AG08395 (cell line): ENCODE data around the gene SLC2A5.
"Not testable (repeated sequence)": the region's sequence is repeated elsewhere in the genome, so short reads cannot be mapped to it uniquely, and the experiment has no call there.

ENCODE experiments used
- DNase-seq: peaks from one replicate; pipeline ENCODE4 v3.0.0; 2012; ENCODE audit warnings: mixed read lengths, low spot score

Gene SLC2A5, protein sequence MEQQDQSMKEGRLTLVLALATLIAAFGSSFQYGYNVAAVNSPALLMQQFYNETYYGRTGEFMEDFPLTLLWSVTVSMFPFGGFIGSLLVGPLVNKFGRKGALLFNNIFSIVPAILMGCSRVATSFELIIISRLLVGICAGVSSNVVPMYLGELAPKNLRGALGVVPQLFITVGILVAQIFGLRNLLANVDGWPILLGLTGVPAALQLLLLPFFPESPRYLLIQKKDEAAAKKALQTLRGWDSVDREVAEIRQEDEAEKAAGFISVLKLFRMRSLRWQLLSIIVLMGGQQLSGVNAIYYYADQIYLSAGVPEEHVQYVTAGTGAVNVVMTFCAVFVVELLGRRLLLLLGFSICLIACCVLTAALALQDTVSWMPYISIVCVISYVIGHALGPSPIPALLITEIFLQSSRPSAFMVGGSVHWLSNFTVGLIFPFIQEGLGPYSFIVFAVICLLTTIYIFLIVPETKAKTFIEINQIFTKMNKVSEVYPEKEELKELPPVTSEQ

DNA sequence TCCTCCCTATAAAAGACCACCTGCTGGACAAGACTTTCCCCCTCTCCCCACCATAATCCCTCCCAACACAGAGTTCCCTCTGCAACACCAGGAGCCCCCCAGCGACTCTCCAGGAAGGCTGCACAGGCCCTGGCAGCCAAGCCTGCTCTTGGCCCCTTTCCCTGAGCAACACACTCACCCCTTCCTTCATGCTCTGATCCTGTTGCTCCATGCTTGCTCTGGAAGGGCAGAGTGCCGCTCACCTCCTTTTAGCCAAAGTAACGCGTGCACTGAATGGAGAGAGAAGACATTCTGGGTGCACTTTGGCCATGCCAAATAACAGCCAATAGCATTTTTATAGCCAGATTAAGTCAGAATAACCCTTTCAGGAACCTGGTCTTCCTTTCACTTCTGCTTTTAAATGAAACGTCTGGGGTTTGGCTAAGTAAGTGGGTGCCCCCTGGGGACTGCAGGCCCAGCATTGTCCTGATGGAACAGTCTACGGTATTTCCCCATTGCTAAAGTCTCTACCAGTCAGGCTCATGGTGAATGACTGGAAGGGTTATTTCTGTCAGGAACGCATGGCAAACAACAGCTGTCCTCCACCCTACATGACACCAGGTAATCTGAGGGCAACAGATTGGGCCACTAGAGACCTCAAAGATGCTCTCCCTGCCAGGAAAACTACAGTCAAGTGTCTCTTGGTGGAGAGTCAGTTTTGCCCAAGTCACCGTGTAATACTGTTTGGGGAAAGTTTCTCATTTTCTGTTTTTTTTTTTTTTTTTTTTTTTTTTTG is at the start of gene SLC2A5:
TSS of gene SLC2A5 (minus strand) at position 310 of the 775 bp plus-strand sequence. CDS start at position 211, 99 bp downstream.
- DNase-seq: no peak

DNA sequence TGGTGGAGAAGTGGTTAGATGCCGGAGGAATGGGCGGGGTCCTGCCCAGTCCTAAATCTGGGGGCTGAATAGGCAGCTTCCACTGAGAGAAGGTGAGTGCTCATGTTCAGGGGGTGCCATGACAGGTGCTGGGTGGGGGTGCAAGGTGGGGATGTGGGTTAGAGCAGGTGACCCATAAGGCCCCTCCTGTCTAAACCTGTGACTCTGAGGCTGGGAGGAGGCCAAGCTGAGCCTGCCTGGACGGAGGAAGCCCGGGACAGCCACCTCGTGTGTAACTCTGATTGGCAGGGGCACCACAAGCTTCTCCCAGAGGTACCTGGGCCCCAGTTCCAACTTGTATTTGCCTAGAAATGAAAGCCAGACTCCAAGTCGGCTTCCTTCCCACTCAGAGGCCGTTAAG is 48.8 kb upstream of the SLC2A5 start:
- DNase-seq: no peak

DNA sequence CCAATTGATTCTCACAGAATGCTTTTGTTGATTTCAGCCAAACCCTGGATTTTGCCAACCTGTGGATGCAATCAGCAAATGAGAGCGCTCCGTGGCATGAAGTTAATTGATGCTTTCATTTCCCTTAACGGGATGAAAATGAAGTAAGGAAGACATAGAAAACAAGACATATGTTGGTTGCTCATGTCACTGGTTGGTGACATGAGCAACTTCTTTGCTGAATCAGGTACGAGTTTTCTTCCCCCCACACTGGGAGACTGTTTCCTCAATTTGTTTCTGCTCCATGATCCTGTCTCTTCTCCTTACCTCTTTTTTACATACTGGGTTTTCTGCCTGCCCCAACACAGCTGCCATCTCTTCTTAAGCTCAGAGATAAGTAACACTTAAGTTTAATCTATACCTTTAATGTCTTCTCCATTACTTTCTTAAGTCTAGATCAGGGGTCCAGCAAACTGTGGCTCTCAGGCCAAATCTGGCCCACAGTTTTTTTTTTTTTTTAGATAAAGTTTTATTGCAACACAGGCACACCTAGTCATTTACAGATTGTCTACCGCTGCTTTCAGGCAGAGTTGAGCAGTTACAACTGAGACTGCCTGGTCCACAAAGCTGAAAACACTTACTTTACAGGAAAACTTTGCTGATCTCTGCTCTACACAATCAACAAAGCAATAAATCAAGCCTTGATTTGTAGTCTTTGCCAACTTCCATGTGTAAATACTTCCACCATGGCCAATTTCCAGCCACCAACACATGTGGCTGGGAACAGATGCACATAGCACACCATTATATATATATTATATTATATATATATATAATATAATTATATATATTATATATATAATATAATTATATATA is 46.1 kb upstream of the SLC2A5 start:
- no peak for DNase-seq

DNA sequence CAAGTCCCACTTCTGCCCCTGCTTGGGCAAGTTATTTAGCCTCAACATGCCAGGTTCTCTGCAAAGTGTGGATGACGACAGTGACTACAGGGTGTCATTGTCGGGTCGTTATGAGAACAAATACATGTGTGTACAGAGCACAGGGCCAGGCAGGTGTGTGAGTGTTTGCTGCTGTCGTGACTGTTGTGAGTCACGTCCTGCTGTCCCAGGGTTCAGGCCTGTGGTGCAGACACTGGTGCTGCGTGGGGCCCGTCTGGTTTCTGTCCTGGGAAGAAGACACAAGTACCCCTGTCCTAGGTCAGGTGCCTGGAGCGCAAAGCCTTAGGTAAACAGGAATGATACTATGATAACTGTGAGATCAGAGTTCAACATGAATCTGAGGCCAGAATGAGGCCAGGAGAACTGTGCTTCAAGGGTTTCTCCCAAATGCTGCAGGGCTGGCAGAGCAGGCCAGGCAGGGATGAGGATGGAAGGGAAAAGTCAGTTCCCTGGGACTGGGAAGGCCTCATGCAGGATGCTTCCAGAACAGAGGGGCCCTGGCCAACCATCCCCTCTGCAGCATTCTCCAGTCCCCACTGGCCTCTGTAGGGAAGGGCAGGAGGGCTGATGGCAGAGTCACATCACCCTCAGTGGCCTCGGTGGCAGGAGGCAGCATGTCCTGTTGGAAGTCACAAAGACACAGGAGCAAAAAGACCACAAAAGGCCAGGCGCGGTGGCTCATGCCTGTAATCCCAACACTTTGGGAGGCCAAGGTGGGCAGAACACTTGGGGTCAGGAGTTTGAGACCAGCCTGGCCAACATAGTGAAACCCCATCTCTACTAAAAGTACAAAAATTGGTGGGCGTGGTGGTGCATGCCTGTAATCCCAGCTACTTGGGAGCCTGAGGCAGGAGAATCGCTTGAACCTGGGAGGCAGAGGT is 43.8 kb upstream of the SLC2A5 start:
- DNase-seq: no peak

DNA sequence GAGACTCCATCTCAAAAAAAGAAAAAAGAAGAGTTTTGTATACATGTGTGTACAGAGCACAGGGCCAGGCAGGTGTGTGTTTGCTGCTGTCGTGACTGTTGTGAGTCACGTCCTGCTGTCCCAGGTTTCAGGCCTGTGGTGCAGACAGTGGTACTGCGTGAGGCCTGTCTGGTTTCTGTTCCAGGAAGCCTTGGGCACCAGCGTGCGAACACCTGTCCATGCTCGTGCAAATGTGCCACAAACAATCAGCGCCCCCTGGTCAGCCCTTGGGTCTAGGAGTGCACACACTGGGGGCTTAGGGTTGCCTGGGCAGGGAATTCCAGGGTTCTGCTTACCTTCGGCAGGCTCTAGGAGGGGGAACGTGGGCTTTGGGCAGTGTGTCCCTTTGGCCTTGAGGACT is 42.5 kb upstream of the SLC2A5 start:
- no peak for DNase-seq

DNA sequence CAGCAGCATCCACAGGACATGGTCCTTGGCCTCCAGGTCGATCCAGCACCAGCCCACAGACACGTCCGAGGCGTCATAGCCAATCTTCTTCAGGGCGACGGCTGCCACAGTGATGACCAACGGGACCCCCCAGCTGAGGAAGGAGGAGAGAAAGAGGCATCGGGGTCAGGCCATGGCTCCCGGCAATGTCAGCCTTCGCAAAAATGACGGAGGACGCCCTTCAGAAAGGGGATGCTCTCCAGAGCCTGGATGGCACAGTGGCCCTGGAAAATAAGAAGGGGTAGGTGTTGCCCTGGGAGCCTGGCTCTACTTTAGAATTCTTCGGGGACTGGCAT is 41.9 kb upstream of the SLC2A5 start:
- no peak for DNase-seq

DNA sequence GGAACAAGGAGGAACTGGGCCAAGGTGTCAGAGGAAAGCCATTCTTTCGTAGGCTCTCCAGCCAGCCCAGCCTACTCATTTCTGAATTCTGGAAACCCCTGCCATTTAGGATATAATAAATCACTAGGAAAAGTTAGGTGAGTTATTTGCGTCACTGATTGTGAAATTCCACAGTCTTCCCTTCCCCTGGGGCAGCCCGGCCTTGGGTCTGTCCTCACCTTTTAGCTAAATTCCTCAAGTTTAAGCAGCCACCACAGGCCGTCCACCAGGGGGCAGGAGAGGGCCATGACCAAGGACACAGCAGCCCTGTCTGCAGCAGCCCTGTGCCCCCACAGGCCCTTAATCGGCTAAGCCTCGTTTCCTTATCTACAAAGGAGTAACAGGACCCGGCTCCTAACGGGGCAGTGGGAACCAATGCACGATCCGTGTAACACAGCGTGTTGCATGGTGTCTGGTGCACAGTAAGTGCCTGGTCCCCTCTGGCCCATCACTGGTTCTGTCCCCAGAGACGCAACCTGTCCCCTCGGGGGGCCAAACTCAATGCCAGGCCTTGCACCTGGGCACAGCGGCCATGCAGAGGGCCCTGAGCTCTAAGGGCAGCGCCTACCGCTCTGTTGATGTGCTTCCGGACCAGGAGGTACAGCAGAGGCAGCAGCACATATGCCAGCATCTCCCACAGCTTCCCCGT is 41.4 kb upstream of the SLC2A5 start:
- DNase-seq: peak; percentile 87

DNA sequence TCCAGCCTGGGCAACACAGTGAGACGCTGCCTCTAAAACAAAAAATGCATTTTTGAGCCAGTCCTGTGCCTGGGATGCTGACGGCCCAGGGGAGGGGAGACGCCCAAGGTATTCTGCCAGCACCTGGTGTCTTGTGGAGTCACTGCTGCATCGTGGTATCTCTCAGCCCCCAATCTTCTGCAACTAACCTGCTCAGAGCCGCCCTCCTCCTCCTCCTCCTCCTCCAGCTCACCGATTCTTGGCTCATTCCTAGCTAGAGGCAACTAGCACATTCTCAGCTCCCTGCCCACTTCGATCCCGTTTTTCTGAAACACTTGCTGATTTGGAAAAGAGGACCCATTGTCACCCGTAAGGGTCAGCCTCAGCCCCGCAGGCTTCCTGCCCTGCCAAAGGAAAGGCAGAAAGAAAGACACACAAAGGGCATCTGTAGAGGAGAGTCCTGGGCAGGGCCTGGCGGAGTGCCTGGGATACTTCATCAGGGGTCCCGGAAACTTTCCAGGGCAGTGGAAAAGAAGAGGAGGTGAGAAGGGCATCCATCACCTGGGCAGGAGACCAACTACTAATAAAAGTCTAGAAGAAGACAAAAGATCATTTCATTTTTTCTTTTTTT is 38.7 kb upstream of the SLC2A5 start:
- DNase-seq: no peak

DNA sequence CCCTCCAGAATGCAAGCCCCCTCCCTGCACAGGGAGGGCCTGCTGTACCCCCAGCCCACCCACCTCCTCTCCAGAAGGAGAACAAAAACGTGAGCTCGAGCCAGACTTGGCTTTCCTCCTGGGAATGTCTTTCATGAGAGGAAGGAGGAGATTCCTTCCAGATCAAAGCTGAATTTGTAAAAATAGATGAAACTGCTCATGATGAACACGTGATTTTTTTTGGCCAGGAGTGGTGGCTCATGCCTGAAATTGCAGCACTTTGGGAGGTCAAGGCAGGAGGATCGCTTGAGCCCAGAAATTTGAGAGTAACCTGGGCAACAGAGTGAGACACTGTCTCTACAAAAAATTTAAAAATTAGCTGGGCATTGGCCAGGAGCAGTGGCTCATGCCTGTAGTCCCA is 37.7 kb upstream of the SLC2A5 start:
- DNase-seq: no peak

DNA sequence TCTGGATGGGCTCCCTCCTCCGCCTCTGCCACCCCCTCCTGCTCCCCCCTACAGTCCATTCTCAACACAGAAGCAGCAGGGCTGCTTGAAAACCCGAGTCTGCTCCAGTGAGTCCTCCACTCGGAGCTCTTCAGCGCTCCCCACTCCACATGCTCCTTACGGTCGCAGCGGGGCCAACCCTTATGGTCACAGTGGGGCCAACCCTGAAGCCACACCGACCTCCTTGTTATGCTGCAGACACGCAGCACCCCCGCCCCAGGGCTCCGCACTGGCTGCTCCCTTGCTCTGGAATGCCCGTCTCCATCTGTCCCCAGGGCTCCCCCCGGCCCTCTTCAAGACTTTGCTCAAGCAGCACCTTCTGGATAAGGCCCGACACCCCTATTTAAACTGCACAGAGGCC is 36.9 kb upstream of the SLC2A5 start:
- DNase-seq: no peak

DNA sequence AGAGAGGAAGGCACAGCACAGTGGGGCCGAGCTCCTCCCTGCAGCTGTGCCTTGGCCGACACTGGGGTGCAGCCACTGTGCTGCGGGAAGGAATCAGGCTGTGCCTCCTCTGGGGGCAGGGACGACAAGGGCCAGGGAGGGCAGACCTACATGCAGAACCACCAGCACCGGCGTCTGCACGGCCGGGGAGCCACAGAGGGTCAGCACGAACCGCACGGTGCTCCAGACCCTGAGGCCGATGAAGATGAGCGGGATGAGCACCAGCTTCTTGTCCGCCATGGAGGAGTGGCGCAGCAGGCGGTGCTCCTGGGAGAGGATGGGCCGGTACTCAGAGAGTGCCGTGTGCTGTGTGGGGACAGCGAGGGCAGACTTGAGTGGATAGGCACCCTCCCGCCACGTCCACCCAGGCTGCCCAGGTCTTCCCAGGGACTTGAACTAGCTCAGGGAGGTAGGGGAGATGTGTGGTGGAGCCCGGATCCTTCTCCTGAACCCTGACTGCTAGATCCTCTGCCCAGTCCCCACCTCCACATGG is 36.0 kb upstream of the SLC2A5 start:
- no peak for DNase-seq

DNA sequence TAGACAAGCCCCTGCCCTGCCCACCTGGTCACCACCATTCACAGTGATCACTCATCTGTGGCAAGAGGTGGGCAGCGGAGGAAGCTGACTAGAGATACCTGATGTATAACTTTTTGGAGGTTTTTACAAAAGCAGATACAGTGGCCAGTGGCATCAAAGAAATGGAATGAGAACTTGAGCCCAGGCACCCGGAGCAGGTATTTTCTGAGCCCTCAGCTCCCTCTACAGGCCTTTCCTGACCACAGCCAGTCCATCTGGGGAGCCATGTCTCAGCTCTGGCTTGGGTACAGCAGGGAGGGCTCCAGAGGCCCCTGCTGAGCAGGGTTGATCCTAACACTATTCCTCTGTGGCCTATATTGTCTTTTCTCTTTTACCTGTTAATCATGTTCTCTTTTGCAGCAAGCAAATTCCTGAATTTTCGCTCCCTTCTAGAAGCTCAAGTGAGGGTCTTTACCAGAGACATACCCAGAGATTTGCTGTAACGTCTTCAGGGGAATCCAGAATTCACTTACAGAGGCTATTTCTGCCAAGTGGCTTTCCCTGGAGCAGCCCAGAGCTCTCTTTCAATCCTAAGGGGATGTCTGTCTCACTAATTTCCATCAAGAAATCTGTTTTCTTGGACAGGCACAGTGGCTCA is 32.2 kb upstream of the SLC2A5 start:
- DNase-seq: peak; percentile 85

DNA sequence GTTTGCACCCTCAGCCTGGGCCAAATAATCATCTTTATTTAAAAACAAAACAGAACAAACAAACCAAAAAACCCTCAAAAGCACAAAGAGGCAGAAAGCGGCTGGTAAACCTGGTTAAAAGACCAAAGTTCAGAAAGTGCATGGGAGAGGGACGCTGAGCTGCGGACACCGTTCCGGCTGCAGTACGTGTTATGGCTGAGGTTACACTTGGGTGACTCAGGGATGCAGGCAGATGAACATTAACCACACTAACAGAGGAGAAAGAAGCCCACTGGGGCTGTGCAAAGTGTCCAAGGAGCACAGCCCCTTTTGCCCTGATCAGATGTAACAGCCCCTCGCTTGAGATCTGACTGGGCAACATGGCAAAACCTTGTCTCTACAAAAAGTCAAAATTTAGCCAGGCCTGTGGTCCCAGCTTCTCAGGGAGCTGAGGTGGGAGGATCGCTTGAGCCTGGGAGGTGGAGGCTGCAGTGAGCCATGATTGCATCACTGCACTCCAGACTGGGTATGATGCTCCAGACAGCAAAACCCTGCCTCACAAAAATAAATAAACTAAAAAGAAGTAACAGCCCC is 31.1 kb upstream of the SLC2A5 start:
- DNase-seq: no peak

DNA sequence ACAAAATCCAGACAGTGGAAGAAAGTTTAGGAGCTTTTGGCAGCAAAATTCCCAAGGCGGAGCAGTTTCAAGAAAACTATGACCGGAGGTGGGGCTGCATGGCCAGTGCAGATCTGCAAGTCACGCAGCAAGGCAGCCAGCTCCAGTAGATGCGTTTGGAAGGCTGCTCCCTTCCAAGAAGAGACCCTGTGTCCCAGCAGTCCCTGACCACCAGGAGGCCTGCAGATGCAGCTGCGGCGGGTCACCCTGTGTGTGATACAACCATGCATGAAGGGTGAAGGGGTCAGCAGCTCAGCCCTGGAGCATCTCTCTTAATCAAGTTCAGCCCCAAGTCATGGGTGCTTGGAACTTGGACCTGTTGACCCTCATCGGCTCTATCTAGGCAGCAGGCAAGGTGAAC is 30.1 kb upstream of the SLC2A5 start:
- no peak for DNase-seq

DNA sequence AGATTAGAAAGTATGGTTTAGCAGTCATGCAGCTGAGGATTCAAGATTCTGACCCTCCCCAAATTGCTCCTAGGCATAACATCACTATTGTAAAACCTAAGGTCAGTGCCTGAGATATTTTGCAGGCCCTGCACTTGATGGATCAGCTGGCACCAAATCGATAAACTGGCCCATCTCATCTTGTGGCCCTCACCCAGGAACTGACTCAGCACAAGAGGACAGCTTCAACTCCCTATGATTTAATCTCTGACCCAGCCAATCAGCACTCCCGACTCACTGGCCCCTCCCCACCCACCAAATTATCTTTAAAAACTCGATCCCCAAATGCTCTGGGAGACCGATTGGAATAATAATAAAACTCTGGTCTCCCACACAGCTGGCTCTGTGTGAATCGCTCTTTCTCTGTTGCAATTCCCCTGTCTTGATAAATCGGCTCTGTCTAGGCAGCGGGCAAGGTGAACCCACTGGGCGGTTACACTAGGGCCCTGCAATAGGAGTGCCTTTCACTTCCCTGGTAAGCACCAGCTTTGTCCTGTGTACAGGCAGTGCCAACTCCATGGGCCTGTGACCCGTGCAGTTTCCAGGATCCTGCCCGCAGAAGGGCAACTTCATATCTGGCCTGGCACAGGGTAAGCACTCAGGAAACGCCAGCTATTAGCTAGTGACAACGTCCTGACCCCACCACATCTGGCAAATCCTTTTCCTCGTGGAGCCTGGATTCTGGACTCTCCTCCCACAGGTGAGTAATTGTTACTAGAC is 28.7 kb upstream of the SLC2A5 start:
- DNase-seq: no peak

DNA sequence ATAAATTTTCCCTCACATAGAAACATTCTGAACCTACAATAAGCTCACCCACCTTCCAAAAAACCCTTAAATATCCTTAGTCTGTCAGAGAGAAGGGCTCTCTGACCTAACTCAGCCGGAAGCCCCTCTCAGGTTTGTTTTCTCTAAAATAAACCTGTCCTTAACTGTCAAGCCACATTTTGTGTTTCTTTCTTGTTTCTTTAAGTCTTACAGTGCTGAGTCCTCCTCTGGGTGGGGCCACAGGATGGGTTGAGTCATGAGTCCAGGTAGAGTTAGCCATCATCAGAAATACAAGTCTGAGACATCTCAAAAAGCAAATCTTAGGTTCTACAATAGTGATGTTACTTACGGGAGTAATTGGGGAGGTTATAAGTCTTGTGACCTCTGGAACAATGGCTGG is 26.4 kb upstream of the SLC2A5 start:
- no peak for DNase-seq

DNA sequence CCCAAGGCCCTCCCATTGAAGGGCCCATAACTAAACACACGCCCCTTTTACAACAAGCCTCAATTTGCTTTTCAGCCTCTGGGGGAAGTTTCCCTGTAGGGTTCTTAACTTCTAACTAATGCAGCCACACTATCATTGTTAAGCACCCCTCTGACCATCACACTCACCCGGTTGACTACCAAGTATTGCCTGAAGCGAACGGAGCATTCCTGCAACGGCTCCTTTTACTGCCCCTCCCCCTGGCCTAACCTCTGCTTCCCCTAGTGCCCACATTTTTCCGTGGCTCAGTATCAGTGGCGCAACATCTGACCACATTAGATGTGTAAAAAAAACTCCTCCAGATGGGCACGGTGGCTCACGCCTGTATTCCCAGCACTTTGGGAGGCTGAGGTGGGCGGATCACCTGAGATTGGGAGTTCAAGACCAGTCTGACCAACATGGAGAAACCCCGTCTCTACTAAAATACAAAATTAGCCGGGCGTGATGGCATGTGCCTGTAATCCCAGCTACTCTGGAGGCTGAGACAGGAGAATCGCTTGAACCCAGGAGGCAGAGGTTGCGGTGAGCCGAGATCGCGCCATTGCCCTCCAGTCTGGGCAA is 24.7 kb upstream of the SLC2A5 start:
- not testable (repeated sequence) for DNase-seq

DNA sequence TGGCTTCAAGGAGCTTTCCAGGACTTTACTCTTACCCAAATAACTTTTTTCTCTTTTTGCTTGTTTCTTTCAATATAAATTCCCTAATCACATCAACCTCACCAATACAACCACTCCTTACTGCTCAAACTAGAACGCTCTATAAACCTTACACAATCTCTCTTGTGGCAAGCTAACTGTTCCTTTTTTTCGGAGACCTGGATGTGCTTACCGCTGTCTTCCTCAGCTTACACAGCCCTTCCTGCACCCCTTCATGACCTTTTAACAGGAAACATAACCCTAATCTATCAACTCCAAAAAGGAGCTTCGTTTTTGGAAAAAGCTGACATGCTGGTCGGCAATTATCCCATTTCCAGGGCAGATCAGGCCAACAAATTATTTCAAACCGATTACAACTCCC is 24.1 kb upstream of the SLC2A5 start:
- no peak for DNase-seq
